A549 (cell line): ENCODE results near the gene PCDHGA10. TPM values are rescaled to one million over a fixed set of nuclear protein-coding genes. Genes with fewer than 3 reads are reported as not detected.

Source experiments
- ATAC-seq, 2 experiments: fragments of 200-7000 bp in 1 of 2; fragments of >200 bp in 1 of 2; cut with Nextera tagmentation in 1 of 2; cut with Tn5 transposase in 1 of 2; 3 replicates each; pipeline versions ENCODE4 v1.8.0 to v1.9.1; 2018 to 2020; ENCODE audit warnings: mild to moderate bottlenecking in 1 of 2, moderate library complexity in 1 of 2
- CTCF ChIA-PET: fragments of 300-600 bp; sonication (Branson Sonifier 250); formaldehyde crosslinking; extraction: SDS; loops from one replicate; lab custom pipeline; 2021; ENCODE audit warnings: antibody characterized with exemption, inconsistent platforms; lab: Yijun Ruan, JAX
- POLR2A ChIA-PET: fragments of 350-600 bp; formaldehyde crosslinking; extraction: SDS; loops from one replicate; lab custom pipeline; 2021; ENCODE audit warnings: antibody characterized with exemption, inconsistent platforms; lab: Yijun Ruan, JAX
- DNase-seq, 2 experiments: peaks; one replicate each; pipeline versions ENCODE4 v3.0.0 to v3.0.0-alpha.2; 2011 to 2016; ENCODE audit warnings: low read depth in 1 of 2, low spot score in 1 of 2
- FAIRE-seq: peaks from 2 replicates; lab custom pipeline; 2011; peaks lifted over from hg19 to GRCh38; lab: Jason Lieb, UNC
- H3K27ac ChIP-seq, 2 experiments: fragments of >200 bp; sonication (Bioruptor Twin); formaldehyde crosslinking; 3 replicates each; pipeline ENCODE4 v1.5.1; 2016 to 2017
- H3K4me1 ChIP-seq: fragments of >200 bp; sonication (Bioruptor Twin); formaldehyde crosslinking; 3 replicates; pipeline ENCODE4 v1.6.1; 2016
- H3K4me2 ChIP-seq: fragments of >200 bp; sonication (Bioruptor Twin); formaldehyde crosslinking; 3 replicates; pipeline ENCODE4 v1.6.1; 2016
- H3K4me3 ChIP-seq: fragments of >200 bp; sonication (Bioruptor Twin); formaldehyde crosslinking; 3 replicates; pipeline ENCODE4 v1.5.1; 2016
- H3K9me3 ChIP-seq: fragments of >200 bp; sonication (Bioruptor Twin); formaldehyde crosslinking; 3 replicates; pipeline ENCODE4 v1.6.1; 2016
- BCL3 ChIP-seq: fragments of >200 bp; sonication (Bioruptor Twin); formaldehyde crosslinking; IDR thresholded peaks from 3 replicates; pipeline ENCODE4 v1.6.1; 2016
- BHLHE40 ChIP-seq: IDR thresholded peaks from 2 replicates; pipeline ENCODE4 v1.6.1; 2012; ENCODE audit warnings: low read depth, low read length, inconsistent platforms
- CHD4 ChIP-seq: fragments of 200-600 bp; sonication (generic); IDR thresholded peaks from 2 replicates; pipeline ENCODE4 v1.6.1; 2016; ENCODE audit warnings: antibody characterized with exemption, mild to moderate bottlenecking, borderline replicate concordance
- EHMT2 ChIP-seq: fragments of 200-600 bp; sonication (generic); IDR thresholded peaks from 2 replicates; pipeline ENCODE4 v1.6.1; 2016; ENCODE audit warnings: antibody characterized with exemption, low read depth, mild to moderate bottlenecking, moderate library complexity
- FOXS1 ChIP-seq: fragments of 250-450 bp; sonication (Bioruptor Pico); IDR thresholded peaks from 2 replicates; pipeline ENCODE4 v1.5.0; 2020; ENCODE audit warnings: mild to moderate bottlenecking, moderate library complexity
- GATA3 ChIP-seq: IDR thresholded peaks from 2 replicates; pipeline ENCODE4 v1.6.1; 2012; ENCODE audit warnings: borderline replicate concordance
- HDAC2 ChIP-seq: fragments of 200-600 bp; sonication (generic); IDR thresholded peaks from 2 replicates; pipeline ENCODE4 v1.6.1; 2016
- HES2 ChIP-seq: fragments of >200 bp; sonication (Bioruptor Twin); formaldehyde crosslinking; IDR thresholded peaks from 2 replicates; pipeline ENCODE4 v1.6.1; 2016
- HOXA7 ChIP-seq: fragments of 250-450 bp; sonication (Bioruptor Pico); IDR thresholded peaks from 2 replicates; pipeline ENCODE4 v1.5.0; 2020; ENCODE audit warnings: mild to moderate bottlenecking, moderate library complexity
- HOXB5 ChIP-seq: fragments of 250-450 bp; sonication (Bioruptor Pico); IDR thresholded peaks from 2 replicates; pipeline ENCODE4 v1.5.0; 2020; ENCODE audit warnings: mild to moderate bottlenecking, moderate library complexity
- JUN ChIP-seq, 2 experiments: fragments of >200 bp; sonication (Bioruptor Twin); formaldehyde crosslinking; IDR thresholded peaks; 2 replicates in 1 of 2; 3 replicates in 1 of 2; pipeline ENCODE4 v1.6.1; 2016 to 2017
- NR3C1 ChIP-seq: fragments of >200 bp; sonication (Bioruptor Twin); formaldehyde crosslinking; IDR thresholded peaks from 3 replicates; pipeline ENCODE4 v1.6.1; 2017
- POLR2A ChIP-seq: IDR thresholded peaks from 2 replicates; pipeline ENCODE4 v1.6.1; 2012; ENCODE audit warnings: mild to moderate bottlenecking, low read length
- POLR2AphosphoS2 ChIP-seq: conservative IDR thresholded peaks from 2 replicates; pipeline ENCODE4 v1.6.1; 2012; ENCODE audit warnings: low read length, improper control_type of control experiment, inconsistent platforms
- RARB ChIP-seq: fragments of 250-450 bp; sonication (Bioruptor Pico); IDR thresholded peaks from 2 replicates; pipeline ENCODE4 v1.8.0; 2021; ENCODE audit warnings: mild to moderate bottlenecking, moderate library complexity
- RCOR1 ChIP-seq: fragments of 150-350 bp; IDR thresholded peaks from 2 replicates; pipeline ENCODE4 v1.6.1; 2014; ENCODE audit warnings: antibody characterized with exemption, low read length, low read depth
- REST ChIP-seq: fragments of 200-600 bp; sonication (generic); IDR thresholded peaks from 2 replicates; pipeline ENCODE4 v1.6.1; 2016; ENCODE audit warnings: antibody characterized with exemption, mild to moderate bottlenecking, moderate library complexity
- RNF2 ChIP-seq: fragments of 200-600 bp; sonication (generic); IDR thresholded peaks from 2 replicates; pipeline ENCODE4 v1.6.1; 2016; ENCODE audit warnings: low read depth, mild to moderate bottlenecking, antibody characterized with exemption, moderate library complexity, borderline replicate concordance
- SMC3 ChIP-seq: fragments of >200 bp; sonication (Bioruptor Twin); formaldehyde crosslinking; IDR thresholded peaks from 3 replicates; pipeline ENCODE4 v1.6.1; 2018; ENCODE audit warnings: inconsistent platforms
- TFCP2L1 ChIP-seq: fragments of 250-450 bp; sonication (Bioruptor Pico); IDR thresholded peaks from 2 replicates; pipeline ENCODE4 v1.5.0; 2021; ENCODE audit warnings: mild to moderate bottlenecking
- TP53 ChIP-seq: fragments of 250-450 bp; sonication (Bioruptor Pico); IDR thresholded peaks from 2 replicates; pipeline ENCODE4 v1.5.0; 2021; ENCODE audit warnings: mild to moderate bottlenecking, moderate library complexity
- ZSCAN20 ChIP-seq: fragments of 250-450 bp; sonication (Bioruptor Pico); IDR thresholded peaks from 2 replicates; pipeline ENCODE4 v1.8.0; 2022; ENCODE audit warnings: mild to moderate bottlenecking, moderate library complexity
- WGBS: methylation state at CpG from one replicate; pipeline ENCODE4 v1.1.6; 2017; ENCODE audit errors: missing lambda C conversion rate; 5-methylcytosine and 5-hydroxymethylcytosine counted together
- polyA plus RNA-seq, 4 experiments: library from polyadenylated mRNA; depleted of rRNA in 3 of 4; stranded (reverse); fragments of >200 nt; fragmentation: RNase III in 1 of 4; extraction: RNeasy Plus Mini Kit Qiagen cat#74134 plus additional on column Dnase treatment in 1 of 4; gene quantifications; 2 replicates in 3 of 4; 3 replicates in 1 of 4; pipeline ENCODE4 v1.2.3, GENCODE V29; 2011 to 2017

PCDHGA10 gene
- polyA plus RNA-seq, 2 of the 4 experiments (the other 2 are of a cell fraction): 0.04 TPM; not detected in 1

- 81% methylated on average over 25 of the region's 42 CpGs for WGBS
- FAIRE-seq (no peak), DNase-seq (no peak), ATAC-seq (no peak)
- H3K4me2 ChIP-seq: no peak overlapping the region
- H3K4me3 ChIP-seq: no peak overlapping the region
- H3K27ac ChIP-seq: no peak overlapping the region
- ChIA-PET CTCF (interaction anchor here (1.2 to 1.5 kb wide), 2 partner anchors 73 to 141 kb away, joined by 3 to 7 read pairs; partner anchors contain the start of gene PCDHGB1), POLR2A (no interaction called here)
- H3K4me1 ChIP-seq: no peaks in the 10 kb centered on the region
- TF ChIP-seq POLR2A (no peak), EHMT2 (no peak), REST (no peak), FOXS1 (CRISPR knock-in tag) (no peak), RCOR1 (no peak), JUN (IDR thresholded peaks at IDR 0.05) (no peak), HOXB5 (CRISPR knock-in tag) (no peak)
- peaks cover 81% of the 10 kb centered on the region for H3K9me3 ChIP-seq
Measured at GRCh38 chr5:141422742-141423291, 10.0 kb downstream of the PCDHGA10 start.

GRCh38 chr5:141427783-141428426, 15.1 kb downstream of the PCDHGA10 start:
- no peak overlapping the region for H3K4me3 ChIP-seq
- H3K9me3 ChIP-seq: peaks cover 75% of the 10 kb centered on the region
- ATAC-seq (no peak), DNase-seq (no peak), FAIRE-seq (no peak)
- no peaks in the 10 kb centered on the region for H3K4me1 ChIP-seq
- POLR2A ChIA-PET: no interaction called here
- H3K4me2 ChIP-seq: no peak overlapping the region
- H3K27ac ChIP-seq: no peak overlapping the region
- 83% methylated on average over 41 of the region's 53 CpGs for WGBS
- no peak for TF ChIP-seq HOXA7
- no peak for TF ChIP-seq RCOR1
- no peak for TF ChIP-seq REST
- no peak for TF ChIP-seq CHD4
- TF ChIP-seq TP53: no peak
- no peak for TF ChIP-seq ZSCAN20 (CRISPR knock-in tag)
- TF ChIP-seq NR3C1: no peak
- TF ChIP-seq POLR2AphosphoS2: no peak
- no peak for TF ChIP-seq FOXS1 (CRISPR knock-in tag)
- TF ChIP-seq RNF2: no peak
- no peak for TF ChIP-seq HES2
- TF ChIP-seq BCL3: no peak
- no peak for TF ChIP-seq TFCP2L1 (CRISPR knock-in tag)
- no peak for TF ChIP-seq GATA3
- TF ChIP-seq JUN (IDR thresholded peaks at IDR 0.05): no peak
- TF ChIP-seq RARB (CRISPR knock-in tag): no peak
- TF ChIP-seq HDAC2: no peak
- TF ChIP-seq BHLHE40: no peak
- no peak for TF ChIP-seq SMC3
- TF ChIP-seq, all 56 proteins: peak for 0
- CTCF ChIA-PET: interaction anchor here (0.6 to 1.6 kb wide), 3 partner anchors 58 to 131 kb away, joined by 3 read pairs; partner anchors contain the start of gene PCDHGB3
